ENCODE measurements around the gene G6PC3.
"Not testable (repeated sequence)": the region's sequence is repeated elsewhere in the genome, so short reads cannot be mapped to it uniquely, and the experiment has no call there.

DNA sequence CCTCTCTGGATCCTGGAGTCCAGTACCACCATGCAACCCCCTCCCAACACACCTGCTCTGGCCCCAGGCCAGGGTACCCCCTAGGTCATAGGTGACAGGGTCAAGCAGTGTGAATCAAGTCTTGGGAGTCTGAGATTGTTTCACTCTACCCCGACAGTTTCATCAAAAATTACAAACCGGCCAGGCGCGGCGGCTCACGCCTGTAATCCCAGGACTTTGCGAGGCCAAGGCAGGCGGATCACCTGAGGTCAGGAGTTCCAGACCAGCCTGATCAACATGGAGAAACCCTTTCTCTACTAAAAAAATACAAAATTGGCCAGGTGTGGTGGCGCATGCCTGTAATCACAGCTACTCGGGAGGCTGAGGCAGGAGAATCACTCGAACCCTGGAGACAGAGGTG is 49.7 kb downstream of the G6PC3 start:
- TF ChIP-seq EP300, POLR2A (IDR thresholded peaks at IDR 0.05): not testable (repeated sequence)

Measured in ovary (tissue), 1 donor.